Subcutaneous preadipocyte (primary cell): ENCODE results near the gene POTED. TPM values are rescaled to one million over a fixed set of nuclear protein-coding genes. Genes with fewer than 3 reads are reported as not detected.

ENCODE experiments used
- small RNA-seq: library from RNA; depleted of rRNA; stranded (forward); fragments of <200 nt; gene quantifications from one replicate; pipeline ENCODE3, GENCODE V24; 2012
- total RNA-seq: library from RNA; depleted of rRNA; stranded (reverse); fragments of >200 nt; gene quantifications from 2 replicates; pipeline ENCODE4 v1.2.3, GENCODE V29; 2012

POTED gene
- total RNA-seq: not detected in 2 replicates

GRCh38 chr21:13609477-13609876 lies at the start of gene POTED:
Gene POTED, plus strand, starts transcription at chr21:13609777. Its CDS starts 452 bp downstream, at chr21:13610229.

Small RNA genes lying within 50 kb of the gene (small RNA-seq; reads per million reads assigned to genes)
- not detected for gene AL050303.3
- gene MIR3118-1: not detected
- gene RNU6-286P: not detected
